Measurements from ENCODE around the gene HEATR9.
"Not testable (repeated sequence)": the region's sequence is repeated elsewhere in the genome, so short reads cannot be mapped to it uniquely, and the experiment has no call there.

Gene HEATR9, protein sequence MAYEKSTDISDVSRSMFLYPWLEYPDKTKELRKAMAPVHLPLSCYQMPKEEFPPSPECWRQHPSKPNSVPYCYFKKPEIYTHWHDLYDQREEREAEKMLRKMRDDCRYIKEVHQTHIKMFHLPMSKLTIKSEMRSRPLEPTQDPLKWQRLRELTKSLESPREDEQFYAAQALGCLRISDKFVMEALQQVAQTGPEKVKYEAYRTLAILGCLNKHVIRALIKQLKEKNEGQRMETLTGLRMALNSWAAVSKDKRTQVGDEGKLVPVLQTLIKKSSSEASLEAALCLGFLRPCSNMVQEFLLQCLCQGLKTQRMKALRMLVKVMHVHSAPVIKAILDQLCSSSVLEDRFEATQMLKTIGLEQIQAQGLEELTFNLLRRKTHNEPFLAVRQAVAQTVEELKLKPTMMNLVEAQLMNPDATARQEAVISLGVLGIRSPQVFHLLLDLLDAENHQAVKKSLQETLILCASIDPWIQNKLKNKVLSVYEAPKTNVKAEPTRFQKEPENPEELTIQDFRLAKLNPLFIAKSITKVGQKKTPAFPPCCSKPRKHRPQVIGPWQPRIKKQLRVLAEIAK

DNA sequence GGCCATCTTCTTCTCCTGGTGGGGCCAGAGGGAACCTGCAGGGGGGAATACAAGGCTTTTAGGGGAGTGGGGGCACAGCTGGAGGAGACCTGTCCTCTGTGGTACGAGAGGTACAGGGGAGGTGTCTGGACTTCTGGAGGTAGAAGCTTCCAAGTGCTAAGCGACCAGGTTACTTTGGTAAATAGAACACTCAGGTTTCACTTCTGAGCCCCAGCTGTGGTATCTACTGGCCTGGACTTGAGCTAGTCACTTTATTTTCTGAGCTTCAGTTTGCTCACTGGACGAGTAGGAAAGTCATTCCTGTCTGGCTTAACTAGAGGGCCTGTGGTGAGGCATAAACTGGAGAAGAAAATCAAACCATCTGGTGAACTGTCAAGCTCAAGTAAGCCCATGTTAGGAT is at the start of gene HEATR9:
Gene HEATR9 (minus strand): TSS at position 155 of the 400 bp plus-strand sequence. CDS start 149 bp downstream, at position 6.
- DNase-seq (ENCODE audit: low spot score), result no peak

DNA sequence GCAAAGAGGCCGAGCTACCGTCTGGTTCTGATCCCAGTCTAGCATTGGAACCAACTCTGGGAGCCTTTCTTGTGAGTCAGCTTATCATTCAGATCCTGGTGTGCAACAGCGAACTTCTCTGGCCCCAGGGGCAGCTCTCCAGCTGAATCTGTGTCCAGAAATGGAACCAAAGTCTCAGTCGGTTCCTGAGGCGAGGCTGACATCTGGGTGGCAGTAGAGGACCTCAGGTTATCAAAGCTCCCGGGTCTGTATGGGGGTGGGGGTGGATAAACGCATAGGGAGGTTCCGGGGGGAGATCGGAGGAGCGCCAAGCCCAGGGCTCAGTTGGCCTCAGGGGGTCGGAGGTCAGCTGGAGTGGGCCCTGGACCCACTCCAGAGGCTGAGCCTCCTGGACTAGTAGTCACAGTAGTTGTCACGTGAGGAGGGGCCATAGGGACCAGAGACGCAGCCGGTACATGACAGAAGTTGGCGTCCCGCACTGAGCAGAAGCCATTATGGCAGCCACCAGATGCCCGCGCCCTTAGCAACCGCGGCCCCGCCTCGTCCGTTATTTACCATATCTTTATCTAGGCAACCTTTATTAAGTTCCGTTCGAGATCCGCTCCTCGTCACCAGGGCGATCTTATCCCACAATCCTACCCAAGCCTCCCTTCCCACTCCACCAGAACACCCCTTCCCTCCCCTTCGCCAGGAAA is 49.0 kb upstream of the HEATR9 start:
- no peak for DNase-seq (ENCODE audit: low spot score)

DNA sequence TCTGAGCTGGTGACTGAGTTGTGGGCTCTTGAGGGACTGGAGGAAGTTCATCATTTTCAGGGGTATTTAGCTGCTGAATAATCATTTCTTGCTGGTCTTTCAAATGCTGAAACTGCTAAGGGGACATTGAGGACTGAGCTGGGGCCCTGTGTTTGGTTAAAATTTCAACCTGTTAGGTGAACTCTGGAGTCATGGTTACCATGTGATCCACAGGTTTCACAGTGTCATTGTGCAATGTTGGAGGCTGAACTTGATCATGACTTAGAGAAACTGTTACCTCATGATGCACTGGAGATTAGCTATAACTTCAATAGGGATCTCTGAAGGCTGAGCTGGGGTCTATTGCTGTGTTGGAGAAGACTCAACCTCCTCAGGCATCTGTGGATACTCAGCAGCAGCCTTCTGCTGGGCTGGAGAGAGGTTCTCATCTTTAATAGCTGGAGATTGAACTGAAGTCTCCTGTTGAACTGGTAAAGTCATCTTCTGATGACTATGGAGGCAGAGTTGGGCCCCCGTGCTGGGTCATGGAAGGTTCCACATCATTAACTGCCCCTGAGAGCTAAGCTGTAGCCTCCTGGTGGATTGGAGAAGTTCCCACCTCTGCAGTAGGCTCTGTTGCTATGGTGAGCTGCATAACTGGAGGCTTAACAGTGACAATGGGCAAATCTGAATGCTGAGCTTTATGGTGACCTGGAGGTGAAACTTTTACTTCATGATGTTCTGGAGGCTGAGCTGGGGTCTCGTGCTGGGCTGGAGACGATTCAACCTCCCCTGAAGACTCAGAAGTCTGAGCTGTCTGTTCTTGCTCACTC is 46.7 kb upstream of the HEATR9 start:
- no peak for DNase-seq (ENCODE audit: low spot score)

DNA sequence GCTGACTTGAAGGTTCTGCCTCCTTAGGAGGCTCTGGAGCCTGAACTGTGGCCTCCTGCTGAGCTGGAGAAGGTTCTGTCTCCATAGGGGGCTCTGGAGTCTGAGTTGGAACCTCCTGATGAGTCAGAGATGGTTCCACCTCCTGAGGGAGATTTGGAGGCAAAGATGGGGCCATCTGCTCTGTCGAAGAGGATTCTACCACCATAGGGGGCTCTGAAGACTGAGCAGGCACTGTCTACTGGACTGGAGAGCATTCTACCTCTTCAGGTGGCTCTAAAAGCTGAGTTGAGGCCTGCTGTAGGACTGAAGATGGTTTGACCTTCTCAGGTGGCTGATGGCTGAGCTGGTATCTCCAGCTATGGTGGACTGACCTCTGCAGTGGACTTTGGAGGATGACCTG is 45.7 kb upstream of the HEATR9 start:
- DNase-seq (ENCODE audit: low spot score), result no peak

DNA sequence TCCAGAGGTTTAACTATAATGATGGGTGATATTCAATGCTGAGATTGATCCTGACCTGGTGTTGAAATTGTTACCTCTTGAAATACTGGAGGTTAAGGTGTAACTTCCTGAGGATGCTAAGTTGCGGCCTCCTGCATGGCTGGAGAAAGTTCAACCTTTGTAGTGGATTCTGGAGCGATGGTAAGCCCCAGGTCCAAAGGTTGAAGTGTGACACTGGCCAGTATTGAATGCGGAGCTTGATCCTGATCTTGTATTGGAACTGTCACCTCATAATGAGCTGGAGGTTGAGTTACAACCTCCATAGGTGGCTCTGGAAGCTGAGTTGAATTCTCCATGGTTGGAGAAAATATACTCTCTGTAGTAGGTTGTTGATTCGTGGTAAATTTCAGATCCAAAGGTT is 44.9 kb upstream of the HEATR9 start:
- DNase-seq (ENCODE audit: low spot score), result no peak

DNA sequence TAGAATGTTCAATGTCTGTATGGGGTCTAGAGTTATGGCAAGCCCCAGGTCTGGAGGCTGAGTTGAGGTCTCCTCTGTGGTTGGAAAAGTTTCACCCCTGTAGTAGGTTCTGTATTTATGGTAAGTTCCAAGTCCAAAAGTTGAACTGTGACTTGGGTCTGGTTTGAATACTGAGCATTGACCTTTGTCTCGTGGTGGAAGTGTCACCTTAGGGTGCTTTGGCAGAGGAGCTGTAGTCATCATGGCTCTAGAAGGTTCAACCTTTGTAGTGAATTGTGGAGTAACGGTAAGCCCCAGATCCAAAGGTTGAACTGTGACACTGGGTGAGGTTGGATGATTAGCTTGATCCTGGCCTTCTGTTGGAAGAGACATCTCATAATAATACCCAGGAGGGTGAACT is 44.3 kb upstream of the HEATR9 start:
- no peak for DNase-seq (ENCODE audit: low spot score)

DNA sequence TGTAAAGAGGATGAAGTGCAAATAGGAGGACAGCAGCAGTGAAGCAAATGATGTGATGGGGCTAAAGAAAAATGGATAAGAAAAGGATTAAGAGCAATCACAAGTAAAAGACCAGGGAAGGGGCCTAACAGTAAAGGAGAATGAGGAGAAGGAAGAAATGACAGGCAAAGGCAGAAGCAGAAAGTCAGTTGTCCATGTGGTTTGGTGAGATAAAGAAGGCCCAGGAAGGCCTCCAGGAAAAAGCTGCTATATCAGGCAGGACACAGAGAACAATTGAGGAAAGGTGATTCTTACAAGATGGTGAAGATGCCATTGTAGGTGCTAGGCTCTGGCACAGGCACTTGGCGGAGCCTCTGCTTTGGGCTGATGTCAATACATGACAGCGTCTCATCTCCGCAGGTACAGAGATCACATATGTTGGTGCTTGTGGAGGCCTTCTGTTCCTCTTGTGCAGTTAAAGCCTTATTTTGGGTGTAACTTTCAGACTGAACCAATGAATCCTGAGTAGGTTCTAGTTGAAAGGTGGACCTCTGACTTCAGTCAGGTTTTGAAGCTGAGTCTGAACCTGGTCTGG is 43.7 kb upstream of the HEATR9 start:
- no peak for DNase-seq (ENCODE audit: low spot score)

DNA sequence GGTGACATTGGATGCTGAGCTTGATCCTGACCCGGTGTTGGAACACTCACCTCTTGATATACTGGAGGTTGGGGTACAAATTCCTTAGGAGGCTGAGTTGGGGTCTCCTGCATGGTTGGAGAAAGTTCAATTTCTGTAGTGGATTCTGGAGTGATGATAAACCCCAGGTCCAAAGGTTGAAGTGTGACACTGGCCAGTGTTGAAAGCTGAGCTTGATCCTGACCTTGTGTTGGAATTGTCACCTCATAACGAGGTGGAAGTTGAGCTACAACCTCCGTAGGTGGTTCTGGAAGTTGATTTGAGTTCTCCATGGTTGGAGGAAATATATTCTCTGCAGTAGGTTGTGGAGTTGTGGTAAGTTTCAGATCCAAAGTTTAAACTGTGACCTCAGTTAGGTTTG is 40.7 kb upstream of the HEATR9 start:
- DNase-seq (ENCODE audit: low spot score), result no peak

DNA sequence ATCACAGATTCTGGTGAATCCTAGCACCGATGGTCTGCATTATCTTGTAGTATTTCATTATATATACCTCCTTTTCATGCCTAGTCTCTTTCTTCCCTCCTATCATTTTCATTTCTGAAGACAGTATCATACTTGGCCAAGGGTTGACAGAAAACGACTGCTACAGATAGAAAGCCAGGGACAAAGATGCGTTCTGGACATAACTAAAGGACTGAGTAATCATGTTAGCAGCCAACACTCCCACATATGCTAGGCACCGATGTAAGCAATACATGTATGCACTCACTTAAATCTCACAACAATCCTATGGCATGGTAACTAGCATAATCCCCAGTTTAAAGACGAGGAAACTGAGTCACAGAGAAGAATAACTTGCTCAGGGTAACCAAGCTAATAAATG is 39.0 kb upstream of the HEATR9 start:
- no peak for DNase-seq (ENCODE audit: low spot score)

DNA sequence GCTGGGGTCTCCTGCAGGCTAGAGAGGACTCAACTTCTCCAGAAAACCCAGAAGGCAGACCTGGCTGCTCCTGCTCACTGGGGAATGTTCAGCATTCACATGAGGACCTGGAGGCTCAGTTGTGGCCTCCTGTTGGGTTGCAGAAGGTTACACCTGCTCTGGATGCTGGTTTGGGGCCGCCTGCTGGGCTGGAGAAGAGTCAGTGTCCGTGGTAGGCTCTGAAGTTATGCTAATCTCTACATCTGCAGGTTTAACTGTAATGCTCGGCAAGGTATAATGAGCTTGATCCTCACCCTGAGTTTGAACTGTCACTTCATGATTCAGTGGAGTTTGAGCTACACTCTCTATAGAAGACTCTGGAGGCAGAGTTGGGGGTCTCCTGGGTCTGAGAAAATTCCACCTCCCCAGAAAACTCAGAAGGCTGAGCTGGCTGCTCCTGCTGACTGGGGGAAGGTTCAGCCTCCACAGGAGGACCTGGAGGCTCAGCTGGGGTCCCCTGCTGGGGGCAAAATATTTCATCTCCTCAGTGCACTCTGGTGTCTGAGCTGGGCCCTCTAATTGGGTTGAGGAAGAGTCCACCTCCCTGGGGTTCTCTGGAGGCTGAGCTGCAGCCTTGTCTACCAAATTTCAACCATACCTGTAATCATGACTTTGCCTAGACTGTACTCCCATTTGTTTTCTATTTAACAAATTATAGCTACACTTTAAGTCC is 38.4 kb upstream of the HEATR9 start:
- no peak for DNase-seq (ENCODE audit: low spot score)

DNA sequence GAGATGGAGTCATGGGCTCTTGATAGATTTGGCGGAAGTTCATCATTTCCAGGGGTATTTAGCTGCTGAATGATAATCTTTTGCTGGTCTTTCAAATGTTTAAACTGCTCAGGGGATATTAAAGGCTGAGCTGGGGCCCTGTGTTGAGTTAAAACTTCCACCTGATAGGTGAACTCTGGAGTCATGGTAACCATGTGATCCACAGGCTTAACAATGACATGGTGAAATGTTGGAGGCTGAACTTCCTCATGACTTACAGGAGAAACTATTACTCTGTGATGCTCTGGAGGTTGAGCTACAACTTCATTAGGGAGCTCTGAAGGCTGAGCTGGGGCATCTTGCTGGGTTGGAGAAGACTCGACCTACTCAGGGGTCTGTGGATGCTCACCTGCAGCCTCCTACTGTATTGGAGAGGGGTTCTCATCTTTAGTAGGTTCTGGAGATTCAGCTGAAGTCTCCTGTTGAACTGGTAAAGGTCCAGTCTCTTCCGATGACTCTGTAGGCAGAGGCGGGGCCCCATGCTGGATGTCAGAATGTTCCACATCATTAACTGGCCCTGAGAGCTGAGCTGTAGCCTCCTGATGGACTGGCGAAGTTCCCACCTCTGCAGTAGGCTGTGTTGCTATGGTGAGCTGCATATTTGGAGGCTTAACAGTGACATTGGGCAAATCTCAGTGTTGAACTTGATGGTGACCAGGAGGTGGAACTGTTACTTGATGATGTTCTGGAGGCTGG is 37.7 kb upstream of the HEATR9 start:
- DNase-seq (ENCODE audit: low spot score), result no peak

DNA sequence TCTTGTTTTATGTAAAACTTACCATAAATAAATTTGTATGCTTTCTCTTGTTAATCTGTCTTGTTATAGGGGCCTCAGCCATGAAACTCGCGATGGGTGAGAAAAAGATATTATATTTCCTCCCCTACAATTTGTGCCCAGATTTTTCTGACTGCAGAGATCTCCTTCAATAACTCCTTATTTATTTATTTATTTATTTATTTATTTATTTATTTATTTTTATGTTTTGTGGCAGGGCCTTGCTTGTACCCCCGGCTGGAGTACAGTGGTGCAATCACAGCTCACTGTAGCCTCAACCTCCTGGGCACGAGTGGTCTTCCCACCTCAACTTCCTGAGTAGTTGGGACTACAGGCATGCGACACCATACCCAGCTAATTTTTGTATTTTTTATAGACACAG is 34.8 kb upstream of the HEATR9 start:
- no peak for DNase-seq (ENCODE audit: low spot score)

DNA sequence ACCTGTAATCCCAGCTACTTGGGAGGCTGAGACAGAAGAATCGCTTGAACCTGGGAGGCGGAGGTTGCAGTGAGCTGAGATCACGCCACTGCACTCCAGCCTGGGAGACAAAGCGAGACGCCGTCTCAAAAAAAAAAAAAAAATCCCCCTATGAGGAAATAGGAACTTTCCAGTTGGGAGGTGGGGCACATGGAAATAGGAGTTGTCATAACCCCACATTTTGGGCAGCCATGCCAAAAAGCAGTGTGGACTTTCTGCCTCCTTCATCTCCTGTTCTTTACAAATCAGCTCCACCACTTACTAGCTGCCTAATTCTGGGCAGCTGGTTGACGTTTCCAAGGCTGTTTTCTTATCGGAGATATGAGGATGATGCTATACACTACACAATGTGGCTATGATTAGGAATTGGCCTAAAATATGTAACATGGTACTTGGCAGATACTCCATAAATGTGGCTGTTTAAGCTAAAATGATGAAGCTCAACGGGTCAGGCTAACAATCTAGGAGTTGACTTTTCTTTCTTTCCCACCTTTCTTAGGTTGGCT is 33.0 kb upstream of the HEATR9 start:
- no peak for DNase-seq (ENCODE audit: low spot score)

DNA sequence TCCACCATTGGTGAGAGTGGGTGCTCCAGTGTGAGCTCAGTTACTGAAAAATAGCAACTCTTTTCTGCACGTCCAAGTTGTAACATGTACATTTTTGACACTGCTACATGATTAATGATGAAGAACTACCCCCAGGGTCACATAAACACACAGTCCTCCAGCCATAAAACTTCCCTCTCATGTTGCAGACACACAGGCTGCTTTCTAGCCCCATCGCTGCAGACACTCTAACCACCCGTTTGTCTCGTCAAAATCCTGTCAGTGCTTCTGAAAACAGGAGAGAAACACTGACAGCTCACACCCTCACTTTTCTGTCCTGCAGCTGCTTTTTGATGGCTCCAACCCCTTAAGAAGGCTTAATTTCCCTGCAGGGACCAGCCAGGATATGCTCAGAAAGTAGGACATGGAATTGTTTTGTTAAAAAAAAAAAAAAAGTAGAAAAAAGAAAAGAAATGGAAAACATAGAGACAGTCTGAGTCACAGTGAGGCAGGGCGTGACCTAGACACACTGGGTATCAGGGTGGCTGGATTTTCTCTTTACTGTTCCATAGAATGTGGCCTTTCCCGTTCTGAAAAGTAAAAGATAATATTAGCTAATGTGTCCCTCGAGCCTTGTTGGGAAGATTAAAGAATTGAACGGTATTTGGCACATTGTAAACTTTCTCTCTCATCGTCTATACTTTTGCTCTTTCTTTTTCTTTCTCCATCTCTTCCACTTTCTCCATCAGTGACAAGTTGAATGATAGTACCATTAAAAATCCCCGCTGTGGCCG is 32.2 kb upstream of the HEATR9 start:
- no peak for DNase-seq (ENCODE audit: low spot score)

DNA sequence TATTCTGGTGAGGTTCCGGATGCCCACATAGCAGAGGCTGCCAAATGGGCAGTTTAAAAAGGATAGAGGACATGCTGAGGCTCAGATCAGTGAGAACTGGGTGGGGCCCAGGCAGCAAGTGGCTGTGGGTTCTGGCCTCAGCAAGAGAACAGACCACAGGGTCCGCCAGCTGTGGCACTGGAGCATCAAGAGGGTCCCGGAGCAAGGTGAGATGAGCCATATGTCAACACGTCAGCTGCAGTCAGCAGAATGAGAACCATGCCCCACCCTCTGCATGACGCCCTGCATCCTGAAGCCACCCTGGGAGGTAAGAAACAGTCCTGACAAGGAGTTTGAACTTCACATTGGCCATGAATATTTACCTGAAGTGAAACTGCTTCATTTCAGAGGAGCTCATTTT is 31.6 kb upstream of the HEATR9 start:
- no peak for DNase-seq (ENCODE audit: low spot score)

DNA sequence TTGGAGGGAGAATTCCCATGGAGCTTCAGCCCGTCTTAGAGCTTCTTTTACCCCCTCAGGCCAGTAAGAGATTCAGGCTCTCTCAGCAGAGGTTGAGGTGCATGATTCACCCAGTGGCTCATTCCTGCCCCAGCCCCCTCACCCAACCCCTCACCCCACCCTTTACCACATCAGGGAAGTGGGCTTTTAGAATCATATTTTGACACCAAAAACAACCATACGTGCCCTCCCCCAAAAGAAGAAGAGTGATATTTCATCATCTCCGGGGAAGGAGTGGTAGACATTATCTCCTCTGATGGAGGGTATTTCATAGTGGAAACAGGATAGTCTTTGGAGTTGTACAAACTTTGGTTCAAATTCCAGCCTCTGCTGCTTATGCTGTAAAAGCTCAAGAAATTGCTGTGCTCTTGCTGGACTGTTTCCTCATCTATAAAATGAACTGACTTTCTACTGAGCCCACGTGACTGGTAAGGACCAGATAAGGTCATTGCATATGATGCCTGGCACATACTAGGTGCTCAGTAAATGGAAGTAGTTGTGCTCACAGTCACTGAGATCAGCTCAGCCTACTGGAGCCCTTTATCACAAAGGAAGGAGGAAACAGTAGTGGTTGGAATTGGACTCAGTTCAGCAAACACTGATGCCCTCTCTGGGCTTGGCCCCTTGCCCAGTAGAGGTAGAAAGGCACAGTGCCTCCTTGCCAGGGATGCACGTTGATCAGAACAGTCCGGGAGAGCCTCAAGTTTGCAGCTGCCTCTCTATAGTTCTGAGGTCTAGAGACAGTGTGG is 29.8 kb upstream of the HEATR9 start:
- DNase-seq (ENCODE audit: low spot score), result no peak

DNA sequence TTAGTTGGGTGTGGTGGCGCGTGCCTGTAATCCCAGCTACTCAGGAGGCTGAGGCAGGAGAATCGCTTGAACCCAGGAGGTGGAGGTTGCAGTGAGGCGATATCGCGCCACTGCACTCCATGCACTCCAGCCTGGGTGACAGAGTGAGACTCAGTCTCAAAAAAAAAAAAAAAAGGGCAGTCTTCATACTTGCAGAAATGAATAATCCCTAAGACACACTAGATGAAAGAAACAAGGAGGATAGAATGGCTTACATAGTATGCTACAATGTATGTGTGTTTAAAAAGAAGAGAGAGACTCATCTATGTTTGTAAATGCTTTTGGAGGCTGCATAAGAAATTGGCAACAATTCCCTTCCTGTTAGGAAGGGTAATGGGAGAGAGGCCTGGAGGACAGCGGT is 29.1 kb upstream of the HEATR9 start:
- DNase-seq (ENCODE audit: low spot score), result not testable (repeated sequence)

DNA sequence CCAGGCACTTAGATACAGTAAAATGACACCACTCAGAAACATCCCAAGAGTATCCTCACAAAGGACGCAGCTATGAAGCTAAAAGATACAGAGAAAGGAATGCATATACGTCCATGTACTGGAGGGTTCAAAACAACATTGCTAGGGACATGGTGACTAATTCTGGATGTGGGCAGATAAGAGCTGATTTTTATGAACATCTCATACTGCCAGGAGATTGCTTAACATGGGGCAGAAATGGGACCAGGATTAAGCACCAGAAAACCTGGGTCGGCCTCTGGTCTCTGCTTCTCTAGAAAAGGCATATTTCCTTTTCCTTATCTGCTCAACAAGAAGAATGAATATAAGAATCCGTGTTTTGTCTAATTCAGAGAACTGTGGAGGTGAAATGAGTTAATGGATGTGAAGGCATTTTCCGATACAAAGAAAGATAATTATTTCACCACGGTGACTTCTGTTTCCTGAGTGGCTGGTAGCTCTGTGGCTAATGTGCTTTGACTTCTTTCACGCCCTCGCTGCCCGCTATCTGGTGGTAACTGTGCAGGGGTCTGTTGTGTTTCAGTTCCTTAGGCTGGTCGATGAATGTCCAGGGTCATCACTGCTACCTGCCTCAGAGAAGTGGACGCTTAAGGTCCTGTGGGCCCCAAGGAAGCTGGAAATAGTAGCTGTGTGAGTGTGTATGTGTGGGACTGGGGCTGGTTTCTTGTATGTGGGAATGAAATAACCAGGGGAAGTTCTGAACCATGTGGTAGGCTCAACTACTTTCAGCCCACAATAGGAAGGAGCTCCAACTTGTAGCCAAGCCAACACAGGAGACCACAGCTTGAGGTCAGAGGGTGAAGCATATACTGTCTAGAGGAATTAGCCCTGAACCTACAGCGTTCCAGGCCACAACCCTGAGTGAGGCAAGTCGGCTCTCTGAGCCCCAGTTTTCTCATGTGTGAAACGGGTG is 27.2 kb upstream of the HEATR9 start:
- no peak for DNase-seq (ENCODE audit: low spot score)
